Fibroblast of skin of left biceps (primary cell): Measurements from ENCODE around the gene TRAPPC5.

Experiments used
- DNase-seq, 2 experiments: peaks; one replicate each; pipeline ENCODE4 v3.0.0-alpha.2; 2013; ENCODE audit warnings: low read depth in 2 of 2

TRAPPC5 gene

DNA sequence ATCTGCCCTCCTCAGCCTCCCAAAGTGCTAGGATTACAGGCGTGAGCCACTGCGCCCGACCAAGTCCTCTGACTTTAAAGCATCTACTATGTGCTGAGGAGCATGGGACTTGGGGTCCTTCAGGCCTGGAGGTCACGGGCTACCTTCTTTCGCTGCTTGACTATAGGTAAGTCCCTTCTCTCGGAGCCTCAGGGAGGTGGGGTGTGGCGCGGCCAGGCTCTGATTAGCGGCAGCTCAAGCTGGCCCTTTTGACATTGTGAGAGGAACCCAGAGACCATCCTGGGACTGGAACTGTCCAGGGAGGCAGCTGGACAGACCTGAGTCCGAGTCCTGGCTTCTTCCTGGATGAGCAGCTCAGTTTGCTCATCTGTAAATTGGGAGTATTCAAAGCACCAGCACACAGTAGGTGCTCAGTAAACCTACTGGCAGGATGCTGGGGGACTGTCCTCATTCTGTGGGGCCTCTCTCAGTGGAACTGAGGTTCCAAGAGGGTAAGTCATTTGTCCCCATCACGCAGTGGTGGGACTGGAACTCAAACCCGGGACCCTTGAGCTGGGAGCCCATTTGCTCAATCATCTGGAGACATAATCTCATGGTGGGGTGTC is 20.5 kb downstream of the TRAPPC5 start:
- DNase-seq = no peak

DNA sequence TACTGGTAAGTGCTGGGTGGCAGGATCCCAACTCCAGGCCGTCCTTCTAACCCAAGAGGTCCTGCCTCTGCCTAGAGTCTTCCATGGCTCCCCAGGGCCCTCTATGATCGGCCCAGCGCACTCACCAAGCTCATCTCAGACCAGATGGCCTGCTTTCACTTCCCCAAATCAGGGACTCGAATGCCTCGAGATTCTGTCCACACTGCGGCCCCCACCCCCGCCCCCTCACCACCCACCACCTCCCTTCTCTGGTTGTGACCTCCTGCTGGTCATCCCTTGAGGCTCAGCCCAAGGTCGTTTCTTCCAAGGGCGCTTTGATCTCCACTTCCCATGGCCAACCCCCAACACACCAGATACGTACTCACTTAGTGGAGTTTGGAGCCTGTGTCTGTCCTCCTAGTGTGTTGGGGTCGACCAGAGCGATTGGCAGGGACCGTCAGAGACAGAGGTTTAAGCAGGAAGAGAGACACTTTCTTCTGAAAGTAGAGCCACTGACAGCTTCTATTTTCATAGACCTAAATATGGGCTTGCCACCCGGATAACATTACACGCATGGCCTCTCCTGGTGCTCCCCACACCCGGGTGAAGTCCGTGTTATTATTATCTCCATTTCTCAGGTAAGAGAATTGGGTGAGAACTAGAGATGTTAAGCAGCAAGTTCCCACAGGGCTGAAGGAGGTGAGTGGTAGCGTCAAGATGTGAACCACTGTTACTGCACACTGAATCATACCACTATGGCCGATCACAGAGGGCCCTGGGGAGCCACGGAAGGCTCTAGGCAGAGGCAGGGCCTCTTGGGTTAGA is 21.2 kb downstream of the TRAPPC5 start, which contains the start of gene FCER2:
Gene FCER2, minus strand, starts transcription at position 478 of the 804 bp plus-strand sequence. CDS start 2,371 bp downstream, outside the sequence.
- DNase-seq = no peak

DNA sequence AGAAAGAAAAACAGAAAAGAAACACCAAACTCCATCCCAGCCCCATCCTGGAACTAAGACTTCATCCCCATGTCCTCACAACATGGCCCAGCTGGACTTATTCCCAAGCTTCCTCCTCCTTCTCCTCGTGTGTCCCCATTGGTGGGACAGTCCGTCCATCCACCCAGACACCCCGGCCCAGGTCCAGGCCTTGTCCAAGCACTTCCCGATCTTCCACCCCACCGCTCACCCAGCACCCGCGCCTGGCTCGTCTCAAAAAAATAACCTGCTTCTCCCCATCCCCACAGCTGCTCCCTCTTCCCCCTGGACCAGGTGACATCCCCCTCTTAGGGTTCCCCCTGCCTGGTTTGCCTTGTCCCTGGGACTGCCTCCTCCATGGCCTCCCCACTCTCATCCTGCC is 22.7 kb downstream of the TRAPPC5 start:
- DNase-seq = no peak

DNA sequence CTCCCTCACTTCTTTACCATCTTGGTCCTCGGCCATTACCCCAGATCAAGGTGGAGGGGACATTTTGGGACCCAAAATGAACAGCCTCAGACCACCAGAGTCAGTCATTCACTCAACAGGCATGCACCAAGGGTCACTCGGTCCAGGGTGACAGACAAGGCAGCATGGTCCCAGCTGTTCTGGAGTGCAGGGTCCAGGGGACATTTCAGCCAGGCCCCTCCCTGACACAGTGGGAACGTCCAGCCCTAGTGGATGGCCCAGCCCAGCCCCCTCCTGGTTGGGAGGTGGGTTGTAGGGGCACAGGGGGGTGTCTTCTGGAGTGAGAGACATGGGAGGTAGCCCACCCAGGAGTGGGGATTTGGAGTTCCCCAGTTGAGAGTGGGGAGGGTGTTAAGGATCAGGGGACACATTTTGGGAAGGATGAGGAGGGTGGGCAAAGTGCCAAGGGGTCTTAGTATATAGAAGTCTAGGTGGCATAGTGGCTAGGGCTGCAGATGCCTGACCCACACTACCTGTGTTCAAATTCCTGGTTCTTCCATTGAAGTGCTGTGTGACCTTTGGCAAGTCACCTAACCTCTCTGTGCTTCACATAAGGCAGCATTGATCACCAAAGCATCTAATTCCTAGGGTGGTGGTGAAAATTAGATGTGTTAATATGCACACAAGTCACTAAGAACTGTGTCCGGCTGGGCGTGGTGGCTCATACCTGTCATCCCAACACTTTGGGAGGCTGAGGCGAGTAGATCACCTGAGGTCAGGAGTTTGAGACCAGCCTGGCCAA is 23.8 kb downstream of the TRAPPC5 start:
- DNase-seq = no peak

DNA sequence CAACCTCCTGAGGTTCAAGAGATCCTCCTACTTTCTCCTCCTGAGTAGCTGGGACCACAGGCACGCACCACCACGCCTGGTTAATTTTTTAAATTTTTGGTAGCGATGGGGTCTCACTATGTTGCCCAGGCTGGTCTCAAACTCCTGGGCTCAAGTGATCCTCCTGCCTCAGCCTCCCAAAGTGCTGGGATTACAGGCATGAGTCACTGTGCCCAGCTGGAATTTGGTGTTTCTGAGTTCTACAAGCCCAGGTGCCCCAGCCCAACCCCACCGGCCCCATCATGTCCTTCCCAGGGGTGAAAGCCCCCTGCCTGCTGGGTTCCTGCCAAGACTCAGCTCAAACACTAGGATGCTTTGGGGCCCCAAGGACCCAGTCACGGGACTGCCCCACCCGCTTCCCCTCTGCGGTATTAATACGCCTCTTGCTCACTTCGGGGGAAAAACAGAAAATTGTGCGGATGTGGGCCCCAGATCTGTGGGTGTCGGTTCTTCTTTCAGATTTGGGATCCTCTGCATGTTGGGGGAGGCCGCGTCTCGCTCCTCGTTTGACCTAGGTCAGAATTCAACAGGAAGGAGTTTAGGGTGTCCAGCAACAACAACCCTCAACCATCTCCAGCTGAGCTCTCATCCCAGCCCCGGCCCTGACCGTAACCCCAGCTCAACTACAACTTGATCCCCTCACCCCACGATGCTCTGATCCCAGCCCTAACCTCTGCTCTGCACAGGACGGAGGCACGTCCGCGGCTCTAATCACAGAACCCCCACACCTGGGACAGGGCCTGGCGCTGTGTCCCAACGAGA is 25.0 kb downstream of the TRAPPC5 start:
- DNase-seq = no peak

DNA sequence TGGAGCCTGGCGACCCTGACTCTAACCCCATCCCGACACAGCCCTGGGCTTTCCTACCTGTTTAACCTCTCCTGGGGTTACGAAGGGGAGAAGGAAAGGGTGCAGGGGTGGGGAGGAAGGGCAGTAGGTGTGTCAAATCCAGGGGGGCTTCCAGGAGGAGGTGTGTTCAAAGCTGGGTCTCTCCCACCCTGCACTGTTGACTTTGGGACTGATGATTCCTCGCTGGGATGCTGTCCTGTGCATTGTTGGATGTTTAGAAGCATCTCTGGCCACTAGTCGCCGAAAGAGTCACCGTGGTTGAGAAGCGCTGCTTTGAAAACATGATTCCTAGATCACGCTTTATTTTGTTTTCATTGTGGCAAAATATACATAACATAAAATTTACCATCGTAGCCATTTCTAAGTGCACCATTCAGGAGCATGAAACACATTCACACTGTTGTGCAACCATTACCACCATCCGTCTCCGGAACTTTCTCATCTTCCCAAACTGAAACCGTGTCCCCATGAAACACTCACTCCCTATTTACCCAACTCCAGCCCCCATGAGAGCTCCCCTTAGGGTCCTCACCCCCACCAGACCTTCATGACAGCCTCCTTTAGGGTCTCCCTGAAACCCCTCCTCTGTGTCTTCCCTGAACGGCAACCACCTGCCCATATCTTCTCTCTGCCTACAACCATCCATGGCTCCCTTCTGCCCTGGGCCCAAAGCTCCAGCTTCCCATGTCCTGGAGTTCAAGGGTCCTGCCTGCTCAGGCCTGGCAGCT is 25.7 kb downstream of the TRAPPC5 start:
- DNase-seq = no peak

DNA sequence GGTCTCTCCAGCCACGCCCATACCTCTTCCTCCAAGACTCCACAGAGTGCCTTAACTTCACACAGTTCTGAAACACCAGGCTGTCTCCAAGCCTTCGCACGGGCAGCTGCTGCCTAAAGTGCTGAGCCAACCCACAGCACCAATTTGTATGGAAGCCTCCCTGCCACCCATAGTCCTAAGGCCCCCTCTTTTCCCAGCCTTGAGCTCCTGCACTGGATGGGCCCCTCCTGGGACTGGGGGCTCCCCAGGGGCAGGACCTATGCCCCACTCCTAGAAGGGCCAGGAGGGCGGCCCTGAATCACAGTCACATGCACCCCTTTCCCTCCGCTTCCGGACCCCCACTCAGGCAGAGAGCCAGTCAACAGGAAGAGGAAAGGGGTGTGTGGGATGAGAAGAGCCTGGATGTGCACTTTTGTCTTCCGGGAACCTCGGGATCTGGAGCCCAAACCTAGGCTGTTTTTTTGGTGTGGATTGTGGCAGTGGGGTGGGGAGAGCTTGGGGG is 26.4 kb downstream of the TRAPPC5 start:
- no peak for DNase-seq

DNA sequence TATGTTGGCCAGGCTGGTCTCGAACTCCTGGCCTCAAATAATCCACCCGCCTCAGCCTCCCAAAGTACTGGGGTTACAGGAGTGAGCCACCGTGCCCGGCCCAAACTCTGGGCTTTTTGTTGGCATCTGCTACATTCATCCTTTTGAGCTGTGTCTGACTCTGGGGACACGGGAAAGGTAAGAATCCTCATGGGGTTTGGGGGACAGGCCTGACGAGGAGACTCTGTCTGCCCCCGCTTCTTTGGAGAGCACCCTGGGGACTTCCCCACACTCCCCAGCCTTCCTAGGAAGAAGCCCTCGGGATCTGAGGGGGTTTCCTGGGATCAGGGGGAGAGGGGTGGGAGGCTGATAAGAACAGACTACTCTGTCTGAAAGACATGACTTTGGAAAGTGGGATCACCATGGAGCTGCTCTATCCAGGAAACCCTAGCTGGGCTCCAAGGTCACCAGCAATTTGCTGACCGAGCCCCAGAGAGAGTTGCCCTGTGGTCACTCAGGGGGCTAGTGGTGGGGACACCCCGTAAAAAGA is 29.4 kb downstream of the TRAPPC5 start:
- no peak for DNase-seq

DNA sequence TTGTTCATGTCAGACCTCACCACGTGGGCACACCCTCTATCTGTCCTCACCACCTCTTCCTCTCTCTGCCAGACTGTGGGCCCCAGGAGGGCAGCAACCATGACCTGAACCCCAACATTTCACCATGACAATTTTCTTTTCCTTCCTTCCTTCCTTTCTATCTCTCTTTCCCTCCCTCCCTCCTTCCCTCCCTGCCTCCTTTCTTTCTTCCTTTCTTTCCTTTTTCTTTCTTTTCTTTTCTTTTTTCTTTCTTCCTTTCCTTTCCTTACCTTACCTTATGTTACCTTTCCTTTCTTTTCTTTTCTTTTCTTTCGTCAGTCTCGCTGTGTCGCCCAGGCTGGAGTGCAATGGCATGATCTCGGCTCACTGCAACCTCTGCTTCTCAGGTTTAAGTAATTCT is 30.0 kb downstream of the TRAPPC5 start:
- DNase-seq = no peak

DNA sequence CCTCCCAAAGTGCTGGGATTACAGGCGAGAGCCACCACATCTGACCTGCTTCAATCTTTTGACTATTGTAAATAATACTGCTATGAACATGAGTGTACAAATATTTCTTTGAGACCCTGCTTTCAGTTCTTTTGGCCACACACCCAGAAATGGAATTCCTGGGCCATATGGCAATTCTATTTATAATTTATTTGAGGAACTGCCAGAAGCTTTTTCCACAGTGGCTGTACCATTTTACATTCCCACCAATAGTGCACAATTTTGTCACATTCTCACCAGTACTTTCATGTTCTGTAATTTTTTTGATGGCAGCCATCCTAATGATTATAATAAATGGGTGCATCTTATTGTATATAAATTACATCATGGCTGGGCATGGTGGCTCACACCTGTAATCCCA is 35.0 kb downstream of the TRAPPC5 start:
- DNase-seq = no peak

DNA sequence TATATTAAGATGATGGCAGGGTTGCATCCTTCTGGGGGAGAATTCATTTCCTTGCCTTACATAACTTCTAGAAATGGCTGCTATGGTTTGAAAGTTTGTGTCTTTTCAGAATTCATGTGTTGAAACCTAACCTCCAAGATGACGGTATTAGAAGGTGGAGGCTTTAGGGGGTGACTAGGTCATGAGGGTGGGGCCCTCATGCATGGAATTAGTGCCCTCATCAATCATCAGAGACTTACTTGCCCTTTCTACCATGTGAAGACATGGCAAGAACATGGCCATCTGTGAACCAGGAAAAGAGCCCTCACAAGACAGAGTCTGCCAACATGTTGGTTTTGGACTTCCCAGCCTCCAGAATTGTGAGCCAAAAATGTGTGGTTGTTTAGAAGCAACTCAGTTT is 36.1 kb downstream of the TRAPPC5 start:
- no peak for DNase-seq

DNA sequence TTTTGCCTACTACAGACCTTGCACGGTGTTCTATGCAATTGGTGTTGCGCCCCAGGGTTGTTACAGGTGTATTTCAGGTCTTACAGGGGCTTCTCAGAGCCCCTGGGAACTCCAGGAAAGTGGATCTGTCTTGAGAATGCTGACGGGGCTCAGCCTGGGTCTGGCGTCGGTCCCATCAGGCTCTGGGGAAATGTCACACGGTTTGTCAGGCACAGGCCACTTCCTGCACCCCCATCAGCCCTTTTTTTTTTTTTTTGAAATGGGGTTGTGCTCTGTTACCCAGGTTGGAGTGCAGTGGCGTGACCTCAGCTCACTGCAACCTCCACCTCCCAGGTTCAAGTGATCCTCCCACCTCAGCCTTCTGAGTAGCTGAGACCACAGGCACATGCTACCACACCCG is 38.0 kb downstream of the TRAPPC5 start:
- no peak for DNase-seq

DNA sequence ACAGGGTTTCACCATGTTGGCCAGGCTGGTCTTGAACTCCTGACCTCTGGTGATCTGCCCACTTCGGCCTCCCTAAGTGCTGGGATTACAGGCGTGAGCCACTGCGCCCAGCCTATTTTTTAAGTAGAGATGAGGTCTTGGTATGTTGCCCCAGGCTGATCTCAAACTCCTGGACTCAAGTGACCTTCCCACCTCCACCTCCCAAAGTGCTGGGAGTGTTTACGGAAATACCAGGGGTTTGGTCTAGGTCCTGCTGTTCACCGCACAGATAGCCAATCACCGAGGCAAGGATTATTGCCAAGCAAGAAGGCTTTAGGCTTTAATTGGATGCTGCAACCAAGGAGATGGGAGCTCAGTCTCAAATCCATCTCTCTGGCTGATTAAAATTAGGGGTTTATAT is 39.7 kb downstream of the TRAPPC5 start:
- DNase-seq = no peak

DNA sequence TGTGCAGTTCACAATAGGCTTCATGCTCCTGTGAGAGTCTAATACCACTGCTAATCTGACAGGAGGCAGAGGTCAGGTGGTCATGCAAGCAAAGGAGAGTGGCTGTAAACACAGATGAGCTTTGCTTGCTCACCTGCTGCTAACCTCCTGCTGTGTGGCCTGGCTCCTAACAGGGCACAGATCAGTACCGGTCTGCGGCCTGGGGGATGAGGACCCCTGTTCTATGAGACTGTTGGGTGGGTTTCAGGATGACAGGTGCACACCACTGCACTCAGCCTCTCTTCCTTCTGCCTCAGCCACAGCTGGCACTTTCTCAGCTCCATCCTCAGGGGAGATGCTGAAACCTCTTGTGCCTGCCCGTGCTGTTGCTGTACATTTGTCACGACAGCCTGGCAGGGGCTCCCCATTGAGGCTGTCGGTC is 41.6 kb downstream of the TRAPPC5 start:
- DNase-seq = no peak

DNA sequence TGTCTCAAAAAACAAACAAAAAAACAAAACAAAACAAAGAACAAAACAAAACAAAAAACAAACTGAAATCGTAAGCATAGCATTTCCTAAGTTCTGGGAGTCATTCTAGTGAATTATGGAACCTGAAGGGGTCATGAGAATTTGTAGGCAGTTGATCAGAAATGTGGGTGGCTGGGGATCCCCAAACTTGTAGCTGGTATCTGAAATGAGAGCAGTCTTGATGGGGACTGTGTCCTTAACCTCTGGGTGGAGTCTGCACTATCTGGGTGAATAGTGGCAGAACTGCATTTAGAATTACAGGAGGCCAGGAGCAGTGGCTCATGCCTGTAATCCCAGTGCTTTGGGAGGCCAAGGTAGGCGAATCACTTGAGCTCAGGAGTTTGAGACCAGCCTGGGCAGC is 45.2 kb downstream of the TRAPPC5 start:
- no peak for DNase-seq

DNA sequence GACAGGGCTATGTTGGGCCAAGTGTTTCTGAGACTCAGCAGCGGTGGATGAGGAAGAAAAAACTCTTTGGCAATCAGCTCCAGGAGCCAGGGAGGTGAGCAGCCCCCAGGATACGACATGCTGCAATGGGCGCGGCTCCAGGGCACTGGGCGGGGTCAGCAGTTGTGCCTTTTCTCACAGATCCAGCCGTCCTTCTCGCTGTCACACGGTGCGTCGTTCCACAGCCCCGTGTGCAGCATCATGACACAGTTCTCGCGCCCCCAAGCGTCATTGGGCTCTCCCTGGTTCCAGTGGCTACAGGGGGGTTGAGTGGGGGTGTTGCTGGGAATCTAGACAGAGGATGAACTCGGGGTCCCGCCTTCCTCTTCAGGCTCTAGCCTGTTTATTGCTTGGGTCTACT is 48.6 kb downstream of the TRAPPC5 start:
- no peak for DNase-seq

DNA sequence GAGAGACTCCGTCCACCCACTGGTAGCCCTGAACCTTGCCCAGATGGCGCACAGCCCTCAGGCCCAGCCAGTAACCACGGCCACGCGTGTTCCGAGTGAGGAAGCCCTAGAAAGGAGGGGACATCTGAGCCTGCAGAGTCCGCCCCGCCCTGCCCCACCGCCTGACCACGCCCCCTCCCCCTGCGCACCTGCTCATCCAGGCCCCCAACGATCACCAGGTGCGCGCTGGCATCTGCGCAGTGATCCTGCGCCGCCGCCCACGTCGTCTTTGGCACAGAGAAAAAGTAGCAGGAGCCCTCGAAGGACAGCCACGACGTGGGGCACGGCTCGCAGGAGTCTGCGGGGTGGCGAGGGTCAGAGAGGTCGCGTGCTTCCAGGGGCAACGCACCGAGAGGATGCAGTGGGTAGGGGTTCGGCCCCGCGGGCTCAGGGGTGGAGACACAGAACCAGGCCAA is 49.2 kb downstream of the TRAPPC5 start:
- DNase-seq = no peak

DNA sequence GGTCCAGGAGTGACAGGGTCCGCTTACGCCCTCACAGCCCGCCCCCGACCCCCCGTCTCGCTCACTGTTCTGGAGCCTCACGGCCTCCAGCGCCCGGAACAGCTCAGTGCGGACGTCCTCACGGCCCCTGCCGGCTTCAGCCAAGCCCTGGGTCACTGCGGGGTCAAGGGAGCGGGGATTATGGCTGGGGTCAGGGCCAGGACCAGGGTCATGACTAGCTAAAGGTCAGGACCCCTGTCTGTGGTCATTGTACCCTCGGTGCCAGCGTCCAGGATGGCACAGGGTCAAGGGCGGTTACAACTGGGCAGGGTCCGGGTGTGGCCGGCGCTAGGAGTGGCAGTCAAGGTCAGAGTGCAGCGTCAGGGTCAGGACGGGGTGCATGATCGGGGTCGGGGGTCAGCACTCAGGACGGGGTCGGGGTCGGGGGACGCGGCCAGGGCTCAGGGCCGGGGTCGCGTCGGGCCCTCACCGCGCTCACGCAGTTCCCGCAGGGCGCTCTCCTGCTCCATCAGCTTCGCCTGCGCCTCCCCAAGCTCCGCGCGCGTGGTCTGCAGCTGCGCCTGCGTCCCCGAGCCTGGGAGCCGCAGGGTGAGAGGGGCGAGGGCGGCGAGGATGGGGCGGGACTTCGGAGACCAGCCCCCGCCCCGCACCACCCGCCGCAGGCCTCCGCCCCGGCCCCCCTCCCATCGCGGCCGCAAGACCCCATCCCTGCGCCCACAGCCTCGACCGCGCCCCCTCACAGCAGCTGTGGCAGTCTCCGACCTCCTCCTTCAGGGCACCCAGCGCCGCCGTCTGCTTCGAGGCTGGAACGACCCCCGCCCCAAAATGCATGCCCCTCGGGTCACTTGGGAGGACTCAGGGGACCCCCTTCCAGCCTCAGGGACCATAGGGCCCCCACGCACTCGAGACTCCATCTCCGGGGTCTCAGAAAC is 49.9 kb downstream of the TRAPPC5 start:
- DNase-seq = no peak

DNA sequence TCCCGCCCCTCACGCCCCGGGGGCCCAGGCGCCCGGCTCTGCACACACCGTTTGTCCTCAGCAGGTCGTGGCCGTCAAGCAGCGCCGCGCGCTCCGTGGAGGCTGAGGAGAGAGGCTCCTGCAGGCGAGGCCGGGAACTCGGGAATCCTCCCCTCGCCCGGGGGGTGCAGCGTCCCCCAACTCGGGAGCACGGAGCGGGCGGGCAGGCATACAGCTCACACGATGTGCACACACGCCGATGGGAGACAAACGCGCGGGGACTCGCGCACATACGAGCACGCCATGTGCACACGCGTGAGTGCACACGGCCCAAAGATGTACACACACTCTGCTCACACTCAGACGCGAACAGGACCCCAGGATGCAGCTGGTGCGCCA is 50.6 kb downstream of the TRAPPC5 start:
- DNase-seq = no peak
